Caco-2 (cell line): ENCODE results near the gene KLHDC7A. TPM values are rescaled to one million over a fixed set of nuclear protein-coding genes. Genes with fewer than 3 reads are reported as not detected.

ENCODE experiments used
- BruUV-seq: library from RNA; stranded (reverse); fragments of 400-500 nt; replicated peaks from 2 replicates; lab custom pipeline; 2021; lab: Mats Ljungman, UMichigan
- CTCF ChIA-PET: fragments of 300-600 bp; sonication (Branson Sonifier 250); formaldehyde crosslinking; loops from one replicate; lab custom pipeline; 2022; ENCODE audit warnings: antibody characterized with exemption; lab: Charles Lee
- POLR2A ChIA-PET: fragments of 300-600 bp; sonication (Branson Sonifier 250); formaldehyde crosslinking; loops from one replicate; lab custom pipeline; 2022; ENCODE audit warnings: antibody characterized with exemption; lab: Charles Lee
- DNase-seq, 2 experiments: peaks; one replicate each; pipeline versions ENCODE4 v3.0.0 to v3.0.0-alpha.2; 2020 to 2022
- H3K27me3 ChIP-seq: replicated peaks from 2 replicates; pipeline ENCODE4 v1.6.0; 2011; ENCODE audit warnings: low read length; ENCODE audit not compliant: control insufficient read depth, insufficient read depth
- H3K36me3 ChIP-seq: 2 replicates; pipeline ENCODE4 v1.5.1; 2011; ENCODE audit warnings: low read length; ENCODE audit not compliant: control insufficient read depth, insufficient read depth
- H3K4me1 ChIP-seq: fragments of 250-450 bp; sonication (Bioruptor Pico); 2 replicates; pipeline ENCODE4 v1.5.1; 2020; ENCODE audit warnings: mild to moderate bottlenecking
- H3K4me3 ChIP-seq: 2 replicates; pipeline ENCODE4 v1.5.1; 2011; ENCODE audit warnings: low read depth, mild to moderate bottlenecking, control low read depth, low read length
- H3K9me3 ChIP-seq: fragments of 250-450 bp; sonication (Bioruptor Pico); 2 replicates; pipeline ENCODE4 v1.5.1; 2020; ENCODE audit warnings: mild to moderate bottlenecking, moderate library complexity
- H3K27ac Mint-ChIP-seq: one replicate; pipeline ENCODE4 v1.8.0; 2022; ENCODE audit warnings: mixed read lengths; ENCODE audit not compliant: unreplicated experiment
- H3K27me3 Mint-ChIP-seq: one replicate; pipeline ENCODE4 v1.8.0; 2022; ENCODE audit warnings: mixed read lengths; ENCODE audit not compliant: insufficient read depth, unreplicated experiment
- H3K36me3 Mint-ChIP-seq: one replicate; pipeline ENCODE4 v1.8.0; 2022; ENCODE audit warnings: mild to moderate bottlenecking, mixed read lengths; ENCODE audit not compliant: insufficient read depth, unreplicated experiment
- H3K4me1 Mint-ChIP-seq: one replicate; pipeline ENCODE4 v1.8.0; 2022; ENCODE audit warnings: low read depth, mixed read lengths; ENCODE audit not compliant: unreplicated experiment
- H3K4me3 Mint-ChIP-seq: one replicate; pipeline ENCODE4 v1.8.0; 2022; ENCODE audit warnings: mild to moderate bottlenecking, moderate library complexity, mixed read lengths; ENCODE audit not compliant: unreplicated experiment
- H3K9me3 Mint-ChIP-seq: one replicate; pipeline ENCODE4 v1.8.0; 2022; ENCODE audit warnings: mixed read lengths; ENCODE audit not compliant: unreplicated experiment
- CTCF ChIP-seq, 2 experiments: fragments of 200-600 bp in 1 of 2; IDR thresholded peaks; 1 replicate in 1 of 2; 2 replicates in 1 of 2; pipeline versions ENCODE4 v1.5.1 to v1.8.0; 2011 to 2022; ENCODE audit warnings: antibody characterized with exemption in 1 of 2, control low read depth in 1 of 2, inconsistent platforms in 1 of 2, low read depth in 1 of 2, low read length in 1 of 2, mild to moderate bottlenecking in 1 of 2, moderate library complexity in 1 of 2; ENCODE audit not compliant: insufficient read depth in 1 of 2, severe bottlenecking in 1 of 2, unreplicated experiment in 1 of 2
- intact Hi-C: fragments of 100-400 bp; cut with micrococcal nuclease; formaldehyde crosslinking; loops from one replicate; pipeline ENCODE4 v1.10.0; 2022; ENCODE audit not compliant: unreplicated experiment
- total RNA-seq: library from RNA; stranded (reverse); gene quantifications from 2 replicates; pipeline ENCODE4 v1.2.3, GENCODE V29; 2022

Gene KLHDC7A
- total RNA-seq, 1 experiment from 2014 or later = 6.1 TPM

- H3K36me3 ChIP-seq = no peaks in the 10 kb centered on the region
- no peaks in the 10 kb centered on the region for H3K9me3 ChIP-seq
- no peak for TF ChIP-seq CTCF (IDR thresholded peaks at IDR 0.05; ENCODE audit: insufficient read depth in 1 of 2, low read depth in 1 of 2, low read length in 1 of 2, severe bottlenecking in 1 of 2, unreplicated experiment in 1 of 2)
- intact Hi-C loops = no loop called here
- no peaks in the 10 kb centered on the region for H3K36me3 Mint-ChIP-seq
- H3K9me3 Mint-ChIP-seq = no peaks in the 10 kb centered on the region
- no peak overlapping the region for H3K4me3 ChIP-seq
- H3K4me1 ChIP-seq = no peaks in the 10 kb centered on the region
- H3K4me1 Mint-ChIP-seq = peaks cover 7% of the 10 kb centered on the region
- BruUV-seq = no TSS peak
- no peak for DNase-seq
- no peak overlapping the region for H3K27ac Mint-ChIP-seq
- ChIA-PET CTCF (no interaction called here), POLR2A (no interaction called here)
- no peaks in the 10 kb centered on the region; the same call in 1 of the 2 replicates for H3K27me3 ChIP-seq
- H3K4me3 Mint-ChIP-seq = no peak overlapping the region
- H3K27me3 Mint-ChIP-seq = peaks cover 26% of the 10 kb centered on the region
Observed at GRCh38 chr1:18533259-18533658, 52.5 kb downstream of the KLHDC7A start.

DNA sequence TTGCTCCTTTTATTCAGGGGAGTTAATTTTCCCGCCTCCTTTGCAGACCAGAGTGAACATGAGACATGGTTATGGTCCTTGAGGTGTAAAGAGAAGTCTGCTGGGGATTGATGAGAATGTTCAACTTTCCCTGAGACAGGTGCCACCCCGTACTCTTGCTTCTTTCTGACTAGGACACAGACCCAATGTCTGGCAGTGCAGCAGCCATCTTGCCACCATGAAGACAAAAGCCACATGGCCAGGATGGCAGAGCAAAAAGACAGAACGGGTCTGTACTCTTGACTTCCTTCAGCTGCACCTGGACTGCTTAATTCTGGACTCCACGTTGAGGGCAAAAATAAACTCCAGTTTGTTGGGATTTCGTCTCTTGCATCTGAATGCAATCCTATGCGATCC, 54.1 kb downstream of the KLHDC7A start:
- Mint-ChIP-seq H3K4me1 (peaks cover 7% of the 10 kb centered on the region), H3K27me3 (peaks cover 29% of the 10 kb centered on the region), H3K9me3 (no peaks in the 10 kb centered on the region), H3K4me3 (no peak overlapping the region), H3K36me3 (no peaks in the 10 kb centered on the region), H3K27ac (no peak overlapping the region)
- ChIA-PET CTCF (interaction anchor here (0.6 kb wide), 1 partner anchor 779 kb away, joined by 6 read pairs; the partner anchor contains the start of gene ACTL8), POLR2A (interaction anchor here (0.6 kb wide), 1 partner anchor 1119 kb away, joined by 5 read pairs; no protein-coding TSS in a partner anchor)
- Histone ChIP-seq H3K4me3 (no peak overlapping the region), H3K36me3 (no peaks in the 10 kb centered on the region), H3K27me3 (no peaks in the 10 kb centered on the region; the same call in 1 of the 2 replicates), H3K9me3 (no peaks in the 10 kb centered on the region), H3K4me1 (no peaks in the 10 kb centered on the region)
- DNase-seq = no peak
- BruUV-seq = no TSS peak
- TF ChIP-seq CTCF (IDR thresholded peaks at IDR 0.05; ENCODE audit: insufficient read depth in 1 of 2, low read depth in 1 of 2, low read length in 1 of 2, severe bottlenecking in 1 of 2, unreplicated experiment in 1 of 2) = no peak
- intact Hi-C loops = no loop called here

Other genes starting within 250 kb of the KLHDC7A start
- gene PAX7, start 149.9 kb downstream of the KLHDC7A start, total RNA-seq = 0.18 TPM in 1 of 2 replicates, not detected in the other